Liver (tissue), 9 donors: ENCODE data around the gene CPZ. TPM values are rescaled to one million over a fixed set of nuclear protein-coding genes. Genes with fewer than 3 reads are reported as not detected.

Source experiments
- DNase-seq: peaks from one replicate; pipeline ENCODE4 v3.0.0-alpha.2; 2017; ENCODE audit warnings: low spot score
- H3K27ac ChIP-seq, 2 donors: one replicate each; pipeline ENCODE4 v1.7.0; 2013; ENCODE audit warnings: inconsistent platforms in 2 of 2, low read length in 2 of 2, control low read depth in 1 of 2, low read depth in 1 of 2, mild to moderate bottlenecking in 1 of 2
- H3K27me3 ChIP-seq, 4 donors: one replicate each; pipeline versions ENCODE4 v1.6.1 to v1.7.0; 2013; ENCODE audit warnings: low read length in 3 of 4, inconsistent platforms in 1 of 4, mild to moderate bottlenecking in 1 of 4, moderate library complexity in 1 of 4; ENCODE audit not compliant: control insufficient read depth in 4 of 4, insufficient read depth in 4 of 4
- H3K36me3 ChIP-seq, 4 donors: one replicate each; pipeline versions ENCODE4 v1.6.1 to v1.7.0; 2013; ENCODE audit warnings: low read length in 3 of 4, mild to moderate bottlenecking in 3 of 4, low read depth in 1 of 4, moderate library complexity in 1 of 4; ENCODE audit not compliant: control insufficient read depth in 4 of 4, insufficient read depth in 3 of 4
- H3K4me1 ChIP-seq, 4 donors: one replicate each; pipeline versions ENCODE4 v1.6.1 to v1.7.0; 2013; ENCODE audit warnings: low read length in 3 of 4, mild to moderate bottlenecking in 3 of 4, moderate library complexity in 1 of 4; ENCODE audit not compliant: control insufficient read depth in 4 of 4, insufficient read depth in 4 of 4
- H3K4me3 ChIP-seq, 3 donors: one replicate each; pipeline versions ENCODE4 v1.6.1 to v1.7.0; 2013; ENCODE audit warnings: low read length in 3 of 3, control low read depth in 1 of 3, low read depth in 1 of 3, mild to moderate bottlenecking in 1 of 3
- H3K9ac ChIP-seq, 2 donors: one replicate each; pipeline ENCODE4 v1.7.0; 2013; ENCODE audit warnings: low read length in 2 of 2, mild to moderate bottlenecking in 2 of 2, moderate library complexity in 2 of 2, control low read depth in 1 of 2, low read depth in 1 of 2
- H3K9me3 ChIP-seq, 4 donors: one replicate each; pipeline versions ENCODE4 v1.6.1 to v1.7.0; 2013; ENCODE audit warnings: low read length in 3 of 4; ENCODE audit not compliant: control insufficient read depth in 4 of 4
- ATF3 ChIP-seq: IDR thresholded peaks from 2 replicates; pipeline ENCODE4 v1.6.1; 2016; ENCODE audit warnings: antibody characterized with exemption
- EGR1 ChIP-seq, 2 donors: IDR thresholded peaks; 2 replicates each; pipeline ENCODE4 v1.6.1; 2016 to 2018; ENCODE audit warnings: antibody characterized with exemption in 2 of 2, low read depth in 2 of 2
- FOXA2 ChIP-seq: IDR thresholded peaks from 2 replicates; pipeline ENCODE4 v1.6.1; 2016; ENCODE audit warnings: antibody characterized with exemption
- GABPA ChIP-seq, 2 donors: IDR thresholded peaks in 1 of 2; conservative IDR thresholded peaks in 1 of 2; 2 replicates each; pipeline ENCODE4 v1.6.1; 2016; ENCODE audit warnings: antibody characterized with exemption in 2 of 2, mild to moderate bottlenecking in 1 of 2, moderate library complexity in 1 of 2
- HNF4A ChIP-seq, 2 donors: conservative IDR thresholded peaks; 2 replicates each; pipeline ENCODE4 v1.6.1; 2016; ENCODE audit warnings: antibody characterized with exemption in 2 of 2, mild to moderate bottlenecking in 2 of 2
- HNF4G ChIP-seq: IDR thresholded peaks from 2 replicates; pipeline ENCODE4 v1.6.1; 2016; ENCODE audit warnings: antibody characterized with exemption
- JUND ChIP-seq, 2 donors: IDR thresholded peaks; 2 replicates each; pipeline ENCODE4 v1.6.1; 2016; ENCODE audit warnings: antibody characterized with exemption in 2 of 2
- MAX ChIP-seq: IDR thresholded peaks from 2 replicates; pipeline ENCODE4 v1.6.1; 2016; ENCODE audit warnings: antibody characterized with exemption
- NR2F2 ChIP-seq: IDR thresholded peaks from 2 replicates; pipeline ENCODE4 v1.6.1; 2016; ENCODE audit warnings: antibody characterized with exemption
- RAD21 ChIP-seq, 2 donors: IDR thresholded peaks; 2 replicates each; pipeline ENCODE4 v1.6.1; 2016; ENCODE audit warnings: antibody characterized with exemption in 2 of 2, mild to moderate bottlenecking in 2 of 2
- REST ChIP-seq: IDR thresholded peaks from 2 replicates; pipeline ENCODE4 v1.6.1; 2016; ENCODE audit warnings: antibody characterized with exemption, mild to moderate bottlenecking
- RXRA ChIP-seq, 2 donors: IDR thresholded peaks; 2 replicates each; pipeline ENCODE4 v1.6.1; 2017 to 2018; ENCODE audit warnings: antibody characterized with exemption in 2 of 2, mild to moderate bottlenecking in 1 of 2
- SP1 ChIP-seq: IDR thresholded peaks from 2 replicates; pipeline ENCODE4 v1.6.1; 2018; ENCODE audit warnings: antibody characterized with exemption, mild to moderate bottlenecking
- TAF1 ChIP-seq: conservative IDR thresholded peaks from 2 replicates; pipeline ENCODE4 v1.6.1; 2016; ENCODE audit warnings: antibody characterized with exemption, mild to moderate bottlenecking
- ZBTB33 ChIP-seq: IDR thresholded peaks from 2 replicates; pipeline ENCODE4 v1.6.1; 2016; ENCODE audit warnings: antibody characterized with exemption
- WGBS: extraction: QIAGEN DNeasy Blood & Tissue Kit; methylation state at CpG from one replicate; pipeline ENCODE4 v1.1.7; 2013; 5-methylcytosine and 5-hydroxymethylcytosine counted together
- polyA plus RNA-seq, 2 donors: library from polyadenylated mRNA; stranded (reverse) in 1 of 2; unstranded in 1 of 2; fragments of 200-250 nt in 1 of 2; fragments of >200 nt in 1 of 2; fragmentation: Nextera tagmentation in 1 of 2; extraction: Ambion mirVana in 1 of 2; gene quantifications; one replicate each; pipeline versions ENCODE4 v1.2.1 to v1.2.3, GENCODE V29; 2013 to 2015
- total RNA-seq, 2 donors: library from RNA; depleted of rRNA; stranded (reverse); fragments of >200 nt; gene quantifications; one replicate each; pipeline ENCODE4 v1.2.3, GENCODE V29; 2014
- donor health status: healthy.
- donor health status: healthy.
- donor health status: healthy.
- donor health status: healthy.
- donor health status: healthy.

Gene CPZ
- total and polyA plus RNA-seq, 4 donors = 0.51 to 1.8 (median 1.4) TPM

- Histone ChIP-seq H3K9ac (no peak overlapping the region), H3K9me3 (no peaks in the 10 kb centered on the region), H3K27ac (no peak overlapping the region), H3K36me3 (no peaks in the 10 kb centered on the region), H3K4me3 (no peak overlapping the region), H3K4me1 (no peaks in the 10 kb centered on the region), H3K27me3 (no peaks in the 10 kb centered on the region)
- WGBS = 89% methylated on average over 10 of the region's 10 CpGs
- TF ChIP-seq ATF3 = no peak
- no peak for TF ChIP-seq RAD21 (IDR thresholded peaks at IDR 0.05)
- TF ChIP-seq GABPA (IDR thresholded peaks at IDR 0.05 in 1 of 2, conservative IDR thresholded peaks at IDR 0.05 in 1 of 2) = no peak
- TF ChIP-seq RXRA (IDR thresholded peaks at IDR 0.05) = no peak
- no peak for TF ChIP-seq HNF4A (conservative IDR thresholded peaks at IDR 0.05)
- TF ChIP-seq JUND (IDR thresholded peaks at IDR 0.05) = no peak
- no peak for TF ChIP-seq TAF1
- TF ChIP-seq FOXA2 = no peak
- TF ChIP-seq HNF4G = no peak
- TF ChIP-seq EGR1 (IDR thresholded peaks at IDR 0.05; ENCODE audit: low read depth in 2 of 2) = no peak
- no peak for DNase-seq
Observed at GRCh38 chr4:8543623-8544022, 48.9 kb upstream of the CPZ start.

GRCh38 chr4:8544282-8544681, 48.3 kb upstream of the CPZ start:
- H3K9me3 ChIP-seq = no peaks in the 10 kb centered on the region
- H3K4me1 ChIP-seq = no peaks in the 10 kb centered on the region
- H3K27me3 ChIP-seq = no peaks in the 10 kb centered on the region
- TF ChIP-seq TAF1 = no peak
- TF ChIP-seq JUND (IDR thresholded peaks at IDR 0.05) = no peak
- TF ChIP-seq HNF4A (conservative IDR thresholded peaks at IDR 0.05) = no peak
- no peak for TF ChIP-seq EGR1 (IDR thresholded peaks at IDR 0.05; ENCODE audit: low read depth in 2 of 2)
- no peak for TF ChIP-seq HNF4G
- no peak for TF ChIP-seq FOXA2
- no peak for TF ChIP-seq SP1
- no peak for TF ChIP-seq NR2F2
- no peak for TF ChIP-seq ZBTB33
- no peak for TF ChIP-seq RAD21 (IDR thresholded peaks at IDR 0.05)
- TF ChIP-seq ATF3 = no peak
- no peak for TF ChIP-seq MAX
- TF ChIP-seq REST = no peak
- no peak overlapping the region for H3K27ac ChIP-seq
- H3K36me3 ChIP-seq = no peaks in the 10 kb centered on the region
- 96% methylated on average over 3 of the region's 3 CpGs for WGBS
- no peak for DNase-seq
- no peak overlapping the region for H3K9ac ChIP-seq
- no peak overlapping the region for H3K4me3 ChIP-seq
